Activated CD8-positive, alpha-beta memory T cell treated with anti-CD3 and anti-CD28 coated beads, Interleukin-2, amount 50 U/mL, for 4 hours (primary cell): ENCODE results near the gene GLYR1.

Experiments
- DNase-seq: peaks from one replicate; pipeline ENCODE4 v3.0.0-alpha.2; 2020

GLYR1 gene

GRCh38 chr16:4846503-4846900 is 586 bp downstream of the GLYR1 start:
- DNase-seq: no peak

GRCh38 chr16:4840984-4841383 is 6.1 kb downstream of the GLYR1 start:
- no peak for DNase-seq

- DNase-seq: no peak
These were observed 7.1 kb downstream of the GLYR1 start for GRCh38 chr16:4839942-4840341.

GRCh38 chr16:4837733-4838501 is 9.2 kb downstream of the GLYR1 start:
- no peak for DNase-seq

- DNase-seq: no peak
These were observed 10.4 kb downstream of the GLYR1 start for GRCh38 chr16:4836727-4837126.

GRCh38 chr16:4833584-4833983 is 13.5 kb downstream of the GLYR1 start:
- no peak for DNase-seq

GRCh38 chr16:4832698-4833343 is 14.3 kb downstream of the GLYR1 start:
- DNase-seq: no peak

- no peak for DNase-seq
These were observed 15.5 kb downstream of the GLYR1 start for GRCh38 chr16:4831616-4832015.

GRCh38 chr16:4830408-4830807 is 16.7 kb downstream of the GLYR1 start:
- DNase-seq: no peak

- DNase-seq: no peak
These were observed 18.3 kb downstream of the GLYR1 start for GRCh38 chr16:4828567-4829321.

GRCh38 chr16:4826980-4827379 is 20.1 kb downstream of the GLYR1 start:
- DNase-seq: no peak

GRCh38 chr16:4826526-4826925 is 20.6 kb downstream of the GLYR1 start:
- DNase-seq: no peak

GRCh38 chr16:4825196-4825595 is 21.9 kb downstream of the GLYR1 start:
- DNase-seq: no peak

- DNase-seq: no peak
These were observed 26.4 kb downstream of the GLYR1 start for GRCh38 chr16:4820652-4821051.

- DNase-seq: no peak
These were observed 32.4 kb downstream of the GLYR1 start for GRCh38 chr16:4814542-4815173.

- DNase-seq: no peak
These were observed 33.0 kb downstream of the GLYR1 start for GRCh38 chr16:4814046-4814445.

GRCh38 chr16:4813251-4814003 is 33.7 kb downstream of the GLYR1 start:
- DNase-seq: no peak

GRCh38 chr16:4811773-4812172 is 35.3 kb downstream of the GLYR1 start:
- DNase-seq: no peak

GRCh38 chr16:4811242-4811641 is 35.8 kb downstream of the GLYR1 start:
- no peak for DNase-seq

GRCh38 chr16:4806280-4806679 is 40.8 kb downstream of the GLYR1 start:
- DNase-seq: no peak

- DNase-seq: no peak
These were observed 41.9 kb downstream of the GLYR1 start for GRCh38 chr16:4805231-4805630.

GRCh38 chr16:4803898-4804762 is 43.0 kb downstream of the GLYR1 start:
- no peak for DNase-seq
